Activated T-cell treated with anti-CD3 and anti-CD28 coated beads, Interleukin-2, amount 50 U/mL, for 72 hours (primary cell): ENCODE results near the gene ERCC6L. TPM values are rescaled to one million over a fixed set of nuclear protein-coding genes. Genes with fewer than 3 reads are reported as not detected.

Experiments
- ATAC-seq, 2 donors: fragments of 150-1000 bp; cut with Tn5 transposase; replicated peaks in 1 of 2; 2 replicates each; pipeline ENCODE4 v1.10.0; 2021; ENCODE audit warnings: moderate library complexity in 2 of 2, mild to moderate bottlenecking in 1 of 2
- DNase-seq, 2 donors: peaks; one replicate each; pipeline ENCODE4 v3.0.0; 2021 to 2022; ENCODE audit warnings: mixed read lengths in 1 of 2
- H3K27ac Mint-ChIP-seq: one replicate; pipeline ENCODE4 v1.8.0; 2022; ENCODE audit warnings: mild to moderate bottlenecking, moderate library complexity, mixed read lengths
- H3K27me3 Mint-ChIP-seq: one replicate; pipeline ENCODE4 v1.8.0; 2022; ENCODE audit warnings: low read depth, mixed read lengths
- H3K36me3 Mint-ChIP-seq, 2 donors: one replicate each; pipeline ENCODE4 v1.8.0; 2022; ENCODE audit warnings: mixed read lengths in 2 of 2, mild to moderate bottlenecking in 1 of 2; ENCODE audit not compliant: insufficient read depth in 2 of 2
- H3K4me1 Mint-ChIP-seq: one replicate; pipeline ENCODE4 v1.8.0; 2022; ENCODE audit warnings: low read depth, mixed read lengths
- H3K4me3 Mint-ChIP-seq, 2 donors: one replicate each; pipeline ENCODE4 v1.8.0; 2022; ENCODE audit warnings: mild to moderate bottlenecking in 2 of 2, mixed read lengths in 2 of 2, moderate library complexity in 2 of 2
- H3K9me3 Mint-ChIP-seq, 2 donors: one replicate each; pipeline ENCODE4 v1.8.0; 2022; ENCODE audit warnings: mixed read lengths in 2 of 2
- total RNA-seq, 2 donors: library from RNA; stranded (reverse); gene quantifications; one replicate each; pipeline ENCODE4 v1.2.3, GENCODE V29; 2022

The ERCC6L gene, protein sequence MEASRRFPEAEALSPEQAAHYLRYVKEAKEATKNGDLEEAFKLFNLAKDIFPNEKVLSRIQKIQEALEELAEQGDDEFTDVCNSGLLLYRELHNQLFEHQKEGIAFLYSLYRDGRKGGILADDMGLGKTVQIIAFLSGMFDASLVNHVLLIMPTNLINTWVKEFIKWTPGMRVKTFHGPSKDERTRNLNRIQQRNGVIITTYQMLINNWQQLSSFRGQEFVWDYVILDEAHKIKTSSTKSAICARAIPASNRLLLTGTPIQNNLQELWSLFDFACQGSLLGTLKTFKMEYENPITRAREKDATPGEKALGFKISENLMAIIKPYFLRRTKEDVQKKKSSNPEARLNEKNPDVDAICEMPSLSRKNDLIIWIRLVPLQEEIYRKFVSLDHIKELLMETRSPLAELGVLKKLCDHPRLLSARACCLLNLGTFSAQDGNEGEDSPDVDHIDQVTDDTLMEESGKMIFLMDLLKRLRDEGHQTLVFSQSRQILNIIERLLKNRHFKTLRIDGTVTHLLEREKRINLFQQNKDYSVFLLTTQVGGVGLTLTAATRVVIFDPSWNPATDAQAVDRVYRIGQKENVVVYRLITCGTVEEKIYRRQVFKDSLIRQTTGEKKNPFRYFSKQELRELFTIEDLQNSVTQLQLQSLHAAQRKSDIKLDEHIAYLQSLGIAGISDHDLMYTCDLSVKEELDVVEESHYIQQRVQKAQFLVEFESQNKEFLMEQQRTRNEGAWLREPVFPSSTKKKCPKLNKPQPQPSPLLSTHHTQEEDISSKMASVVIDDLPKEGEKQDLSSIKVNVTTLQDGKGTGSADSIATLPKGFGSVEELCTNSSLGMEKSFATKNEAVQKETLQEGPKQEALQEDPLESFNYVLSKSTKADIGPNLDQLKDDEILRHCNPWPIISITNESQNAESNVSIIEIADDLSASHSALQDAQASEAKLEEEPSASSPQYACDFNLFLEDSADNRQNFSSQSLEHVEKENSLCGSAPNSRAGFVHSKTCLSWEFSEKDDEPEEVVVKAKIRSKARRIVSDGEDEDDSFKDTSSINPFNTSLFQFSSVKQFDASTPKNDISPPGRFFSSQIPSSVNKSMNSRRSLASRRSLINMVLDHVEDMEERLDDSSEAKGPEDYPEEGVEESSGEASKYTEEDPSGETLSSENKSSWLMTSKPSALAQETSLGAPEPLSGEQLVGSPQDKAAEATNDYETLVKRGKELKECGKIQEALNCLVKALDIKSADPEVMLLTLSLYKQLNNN
- 1 to 10 TPM; 5.4 to 6.5 TPM for total RNA-seq

DNA sequence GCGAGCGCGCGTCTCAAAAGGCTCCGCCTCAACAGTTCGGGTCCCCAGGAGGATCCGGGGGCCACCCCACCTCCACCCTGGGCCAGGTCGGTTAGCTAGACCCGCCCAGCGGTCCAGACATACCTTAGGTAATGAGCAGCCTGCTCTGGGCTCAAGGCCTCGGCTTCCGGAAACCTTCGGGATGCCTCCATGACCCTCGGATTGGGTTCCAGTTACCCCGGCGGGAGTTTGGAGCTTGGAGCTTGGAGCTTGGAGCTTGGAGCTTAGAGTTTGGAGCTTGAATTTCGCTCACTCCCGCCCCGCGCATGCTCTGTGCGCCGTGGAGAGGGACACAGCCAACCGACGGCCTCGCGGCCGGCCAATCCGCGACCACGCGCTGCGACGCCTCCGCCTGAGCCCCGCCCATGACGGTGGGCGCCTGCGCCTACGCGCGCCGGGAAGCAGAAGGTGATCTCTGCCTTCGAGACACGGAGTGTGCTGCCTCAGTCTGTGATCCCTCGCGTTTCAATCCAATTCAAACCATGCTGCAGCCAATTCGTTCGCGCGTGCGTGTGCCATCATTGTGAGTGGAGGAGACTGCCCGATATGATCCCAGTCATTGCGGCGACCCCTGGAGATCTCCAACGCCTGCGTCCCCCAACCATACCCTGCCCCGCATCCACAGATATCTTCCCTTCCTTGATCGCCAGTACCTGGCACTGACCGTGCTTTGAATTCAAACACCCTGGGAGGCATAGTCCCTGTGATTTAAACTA is at the start of gene ERCC6L:
ERCC6L (minus strand) TSS at position 307 of the 755 bp plus-strand sequence; CDS start at position 191, 116 bp downstream.
- peak within 1 kb of the TSS; percentile 87 for H3K4me3 Mint-ChIP-seq
- H3K36me3 Mint-ChIP-seq: peaks cover 0 to 4% of the 10 kb centered on the region in 2 donors
- peaks cover 10% of the 10 kb centered on the region for H3K27me3 Mint-ChIP-seq
- ATAC-seq (peak; percentile 98 to 99), DNase-seq (peak; percentile 87 to 89)
- H3K4me1 Mint-ChIP-seq: peaks cover 23% of the 10 kb centered on the region
- H3K9me3 Mint-ChIP-seq: no peaks in the 10 kb centered on the region
- peak within 1 kb of the TSS; percentile 79 for H3K27ac Mint-ChIP-seq

DNA sequence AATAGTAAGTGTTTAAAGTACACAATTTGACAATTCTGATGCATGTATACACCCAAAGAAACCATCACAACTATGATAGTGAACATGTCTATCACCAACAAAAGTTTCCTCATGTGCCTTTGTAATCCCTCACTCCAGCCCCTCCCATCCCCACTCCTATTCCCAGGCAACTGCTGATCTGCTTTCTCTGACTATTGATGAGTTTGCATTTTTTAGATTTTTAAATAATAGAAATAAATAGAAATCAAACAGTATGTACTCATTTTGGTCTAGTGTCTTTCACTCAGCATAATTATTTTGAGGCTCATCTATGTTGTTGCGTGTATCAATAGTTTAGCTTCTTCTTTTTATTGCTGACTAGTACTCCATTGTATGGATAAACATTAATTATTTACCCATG is 43.5 kb upstream of the ERCC6L start:
- H3K9me3 Mint-ChIP-seq: no peaks in the 10 kb centered on the region
- H3K27ac Mint-ChIP-seq: no peak overlapping the region
- ATAC-seq: no peak
- H3K36me3 Mint-ChIP-seq: no peaks in the 10 kb centered on the region
- DNase-seq: no peak
- H3K4me3 Mint-ChIP-seq: no peak overlapping the region
- H3K4me1 Mint-ChIP-seq: peaks cover 7% of the 10 kb centered on the region
- peaks cover 42% of the 10 kb centered on the region for H3K27me3 Mint-ChIP-seq

DNA sequence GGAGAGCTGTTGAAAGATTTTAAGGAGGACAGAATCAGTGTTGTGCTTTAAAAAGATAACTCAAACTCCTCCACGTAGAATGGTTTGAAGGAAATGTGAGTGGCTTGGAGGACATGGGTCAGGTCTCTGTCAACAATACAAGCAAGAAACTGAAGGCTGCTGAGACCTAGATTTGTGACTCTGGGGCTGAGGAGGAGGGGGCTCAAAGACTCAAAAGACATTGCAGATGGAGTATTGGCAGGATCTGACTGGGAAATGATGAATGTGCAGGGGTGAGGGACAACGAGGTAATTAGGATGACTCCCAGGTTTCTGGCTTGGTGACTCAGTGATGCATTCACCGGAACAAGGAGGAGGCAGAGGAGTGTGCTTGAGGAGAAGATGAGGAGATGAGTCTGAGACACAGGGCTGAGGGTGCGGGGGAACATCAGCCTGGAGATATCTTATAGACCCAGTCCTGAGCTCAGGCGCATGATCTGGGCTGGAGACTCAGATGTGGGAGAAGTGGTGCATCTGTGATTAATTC is 41.6 kb upstream of the ERCC6L start:
- Mint-ChIP-seq H3K4me3 (no peak overlapping the region), H3K27me3 (peaks cover 39% of the 10 kb centered on the region), H3K9me3 (no peaks in the 10 kb centered on the region), H3K27ac (no peak overlapping the region), H3K36me3 (peaks cover 6 to 7% of the 10 kb centered on the region in 2 donors), H3K4me1 (peaks cover 17% of the 10 kb centered on the region)
- no peak for ATAC-seq
- no peak for DNase-seq

DNA sequence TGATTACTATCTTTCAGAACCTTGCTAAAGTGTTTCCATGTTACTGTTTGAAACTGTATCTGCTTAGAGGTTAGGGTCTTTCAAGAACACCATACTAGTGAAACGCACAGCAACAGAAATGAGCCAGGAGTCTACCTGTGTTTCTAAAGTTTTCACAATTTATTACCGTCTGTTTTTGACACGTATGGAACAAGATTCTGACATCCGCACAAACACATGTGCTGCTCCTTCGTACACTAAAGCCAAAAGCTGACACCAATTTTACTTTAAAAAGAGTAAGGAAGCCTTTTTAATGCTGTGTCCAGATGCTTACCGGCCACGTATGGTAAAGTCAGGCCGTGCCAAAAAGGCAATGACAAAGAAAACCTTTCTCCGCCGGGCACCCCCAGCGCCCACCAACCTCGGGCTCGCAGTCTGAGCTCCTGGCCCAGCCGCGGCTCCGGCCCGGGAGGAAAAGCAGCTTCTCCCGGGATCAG is 37.7 kb upstream of the ERCC6L start:
- peaks cover 56% of the 10 kb centered on the region for H3K4me1 Mint-ChIP-seq
- H3K27me3 Mint-ChIP-seq: peaks cover 22% of the 10 kb centered on the region
- peak overlapping the region; percentile 89 to 93 for H3K4me3 Mint-ChIP-seq
- no peak for ATAC-seq
- no peak for DNase-seq
- H3K36me3 Mint-ChIP-seq: peaks cover 26 to 42% of the 10 kb centered on the region in 2 donors
- H3K9me3 Mint-ChIP-seq: no peaks in the 10 kb centered on the region
- peak overlapping the region; percentile 98 for H3K27ac Mint-ChIP-seq

DNA sequence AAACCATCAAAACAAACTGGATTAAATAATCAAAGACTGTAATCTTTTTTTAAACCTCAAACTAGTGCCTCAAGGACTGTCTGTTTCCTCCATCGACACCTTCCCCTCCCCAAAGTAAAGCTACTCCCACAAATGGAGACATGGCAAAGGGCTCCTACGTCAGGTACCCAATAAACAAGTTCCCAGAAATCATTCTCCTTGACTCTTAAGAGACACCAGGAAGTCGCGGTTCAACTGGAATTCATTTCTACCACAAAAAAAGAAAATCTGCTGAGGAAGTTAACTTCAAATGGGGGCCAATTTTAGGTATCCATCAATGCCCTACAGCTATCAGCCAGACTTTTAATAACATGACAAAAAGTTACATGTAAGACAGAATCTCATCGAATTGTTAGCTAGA is 35.7 kb upstream of the ERCC6L start:
- peak overlapping the region; percentile 98 for H3K27ac Mint-ChIP-seq
- ATAC-seq: no peak
- H3K27me3 Mint-ChIP-seq: peaks cover 10% of the 10 kb centered on the region
- no peaks in the 10 kb centered on the region for H3K9me3 Mint-ChIP-seq
- DNase-seq: no peak
- peak overlapping the region; percentile 89 to 93 for H3K4me3 Mint-ChIP-seq
- peaks cover 72% of the 10 kb centered on the region for H3K4me1 Mint-ChIP-seq
- peaks cover 27 to 48% of the 10 kb centered on the region in 2 donors for H3K36me3 Mint-ChIP-seq

DNA sequence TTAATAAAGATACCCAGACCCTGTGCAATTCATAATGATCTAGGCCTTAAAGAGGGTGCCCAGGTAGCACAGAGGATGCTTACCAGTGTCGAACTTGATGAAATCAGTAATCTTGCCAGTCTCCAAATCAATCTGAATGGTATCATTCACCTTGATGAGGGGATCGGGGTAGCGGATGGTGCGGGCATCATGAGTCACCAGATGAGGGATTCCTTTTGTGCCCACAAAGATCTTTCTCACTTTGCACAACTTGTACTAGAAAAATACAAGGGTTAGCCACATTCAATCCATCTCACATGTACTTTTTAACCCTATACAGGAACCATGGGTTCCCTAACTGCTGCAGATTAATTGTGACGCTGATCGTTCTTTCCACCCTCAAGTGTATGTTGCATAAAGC is 34.9 kb upstream of the ERCC6L start:
- peak; percentile 33 to 56 for DNase-seq
- ATAC-seq: peak; percentile 5 to 42
- H3K9me3 Mint-ChIP-seq: no peaks in the 10 kb centered on the region
- peaks cover 78% of the 10 kb centered on the region for H3K4me1 Mint-ChIP-seq
- peaks cover 27 to 53% of the 10 kb centered on the region in 2 donors for H3K36me3 Mint-ChIP-seq
- H3K4me3 Mint-ChIP-seq: peak overlapping the region; percentile 89 to 93
- H3K27ac Mint-ChIP-seq: peak overlapping the region; percentile 98
- peaks cover 1% of the 10 kb centered on the region for H3K27me3 Mint-ChIP-seq

DNA sequence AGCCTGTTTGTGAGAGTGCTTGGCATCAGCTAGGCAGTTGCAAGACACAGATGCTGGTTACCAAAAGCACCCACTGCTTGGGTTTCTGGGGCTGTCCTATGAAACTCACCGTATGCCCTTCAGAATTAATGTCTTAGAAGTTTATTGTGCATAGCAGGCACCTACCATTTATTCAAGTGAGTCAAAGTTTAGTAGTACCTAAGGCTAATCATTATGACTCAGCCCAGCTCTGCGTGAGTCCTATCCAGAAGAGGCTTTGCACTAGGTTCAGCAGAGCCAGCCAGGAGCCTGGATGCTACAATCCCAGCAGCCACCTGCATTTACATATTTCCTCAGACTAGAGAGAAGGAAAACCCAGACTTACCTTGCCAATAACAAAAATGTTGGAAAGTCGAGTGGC is 34.0 kb upstream of the ERCC6L start:
- Mint-ChIP-seq H3K4me3 (peak overlapping the region; percentile 38 to 89), H3K4me1 (peaks cover 74% of the 10 kb centered on the region), H3K27me3 (no peaks in the 10 kb centered on the region), H3K27ac (peak overlapping the region; percentile 82), H3K36me3 (peaks cover 29 to 58% of the 10 kb centered on the region in 2 donors), H3K9me3 (no peaks in the 10 kb centered on the region)
- DNase-seq: peak in 1 of 2 donors; percentile 23
- ATAC-seq: peak; percentile 47 to 54

DNA sequence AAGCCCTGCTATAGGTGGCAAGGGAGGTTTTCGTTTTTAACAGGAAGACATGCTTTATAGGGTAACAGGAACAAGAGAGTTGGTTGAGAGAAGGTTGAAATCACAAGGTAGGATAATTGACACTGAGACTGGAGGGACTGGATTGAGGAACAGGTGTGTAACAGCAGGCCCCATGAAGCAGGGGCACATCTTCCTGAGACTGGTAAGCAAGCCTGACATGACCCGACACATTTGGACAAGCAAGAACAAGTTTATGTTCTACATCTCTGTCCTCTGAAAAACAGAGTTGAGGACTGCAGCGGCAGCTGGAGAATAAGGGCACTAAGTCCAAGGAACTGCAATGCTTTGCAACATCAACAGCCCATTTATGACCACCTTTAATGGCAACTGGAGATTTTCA is 33.0 kb upstream of the ERCC6L start:
- ATAC-seq: no peak
- Mint-ChIP-seq H3K9me3 (no peaks in the 10 kb centered on the region), H3K27ac (peak overlapping the region; percentile 82), H3K4me1 (peaks cover 67% of the 10 kb centered on the region), H3K36me3 (peaks cover 30 to 59% of the 10 kb centered on the region in 2 donors), H3K27me3 (no peaks in the 10 kb centered on the region), H3K4me3 (peak overlapping the region in 1 of 2 donors; percentile 1)
- DNase-seq: no peak

DNA sequence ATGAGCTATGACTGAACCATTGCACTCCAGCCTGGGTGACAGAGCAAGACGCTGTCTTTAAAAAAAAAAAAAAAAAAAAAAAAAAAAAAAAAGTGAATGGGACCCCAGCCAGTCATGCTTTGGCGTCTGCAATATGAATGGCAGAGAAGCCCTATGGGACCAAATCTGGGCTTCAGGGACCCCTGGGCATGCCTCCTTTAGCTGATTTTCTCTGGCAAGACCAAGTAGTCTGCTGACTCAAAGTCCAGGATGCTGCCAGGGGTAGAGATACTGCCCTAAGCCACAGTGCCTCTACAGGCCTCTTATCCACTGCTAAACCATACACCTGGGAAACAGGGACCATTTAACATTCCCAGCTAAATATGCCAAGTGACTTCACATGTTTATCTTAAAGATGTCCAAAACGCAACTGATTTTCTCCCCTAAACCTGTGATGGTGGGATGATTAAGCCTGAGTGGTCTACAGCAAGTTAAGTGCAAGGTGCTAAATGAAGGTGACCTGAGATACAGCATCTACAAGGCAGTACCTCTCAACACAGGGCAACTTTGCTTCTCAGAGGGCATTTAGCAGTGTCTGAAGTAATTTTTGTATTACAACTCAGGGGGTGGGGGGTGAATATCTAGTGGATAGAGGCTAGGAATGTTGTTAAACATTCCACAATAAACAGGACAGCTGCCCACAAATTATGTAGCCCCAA is 32.4 kb upstream of the ERCC6L start:
- Mint-ChIP-seq H3K27me3 (no peaks in the 10 kb centered on the region), H3K4me1 (peaks cover 67% of the 10 kb centered on the region), H3K36me3 (peaks cover 29 to 61% of the 10 kb centered on the region in 2 donors), H3K27ac (peak overlapping the region; percentile 82), H3K4me3 (peak overlapping the region in 1 of 2 donors; percentile 1), H3K9me3 (no peaks in the 10 kb centered on the region)
- no peak for ATAC-seq
- no peak for DNase-seq

DNA sequence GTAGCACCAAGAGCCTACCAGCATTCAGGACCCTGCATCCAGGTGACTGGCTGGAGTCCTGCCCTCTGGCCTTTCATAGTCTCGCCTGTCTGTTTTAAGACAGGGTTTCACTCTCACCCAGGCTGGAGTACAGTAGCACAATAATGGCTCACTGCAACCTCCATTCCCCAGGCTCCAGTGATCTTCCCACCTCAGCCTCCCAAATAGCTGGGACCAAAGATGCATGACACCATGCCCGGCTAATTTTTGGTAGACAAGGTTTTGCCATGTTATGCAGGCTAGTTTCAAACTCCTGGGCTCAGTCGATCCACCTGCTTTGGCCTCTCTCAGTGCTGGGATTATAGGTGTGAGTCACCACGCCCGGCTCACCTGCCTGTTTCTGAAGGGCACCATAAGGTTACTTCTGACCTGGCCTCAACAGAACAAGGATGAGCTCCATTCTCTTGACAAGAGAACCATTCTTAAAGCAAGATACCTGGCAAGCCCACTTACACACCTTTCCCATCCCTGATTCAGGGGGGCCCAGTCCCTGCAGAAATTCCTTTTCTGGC is 31.6 kb upstream of the ERCC6L start:
- no peaks in the 10 kb centered on the region for H3K9me3 Mint-ChIP-seq
- H3K27ac Mint-ChIP-seq: no peak overlapping the region
- DNase-seq: no peak
- peak in 1 of 2 donors; percentile 10 for ATAC-seq
- H3K36me3 Mint-ChIP-seq: peaks cover 24 to 55% of the 10 kb centered on the region in 2 donors
- no peak overlapping the region for H3K4me3 Mint-ChIP-seq
- no peaks in the 10 kb centered on the region for H3K27me3 Mint-ChIP-seq
- H3K4me1 Mint-ChIP-seq: peaks cover 61% of the 10 kb centered on the region

DNA sequence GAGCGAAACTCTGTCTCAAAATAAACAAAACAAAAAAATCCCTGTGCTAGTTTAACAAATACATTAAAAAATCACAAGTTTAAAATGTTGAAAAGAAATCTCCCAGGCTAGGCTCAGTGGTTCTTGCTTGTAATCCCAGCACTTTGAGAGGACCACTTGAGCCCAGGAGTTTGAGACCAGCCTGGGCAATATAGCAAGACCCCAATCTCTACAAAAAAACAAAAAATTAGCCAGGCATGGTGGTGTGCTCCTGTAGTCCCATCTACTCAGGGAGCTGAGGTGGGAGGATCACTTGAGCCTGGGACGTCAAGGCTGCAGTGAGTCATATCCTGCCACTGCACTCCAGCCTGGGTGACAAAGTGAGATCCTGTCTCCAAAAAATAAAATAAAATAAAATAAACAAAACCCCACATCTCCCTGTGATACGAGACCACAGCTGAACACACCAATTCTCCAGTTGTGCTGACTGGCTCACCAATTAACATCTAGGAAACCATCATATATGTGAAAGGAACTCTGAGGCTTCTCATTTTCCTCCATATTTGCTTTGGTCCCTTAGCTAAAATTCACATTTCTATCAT is 30.9 kb upstream of the ERCC6L start:
- Mint-ChIP-seq H3K9me3 (no peaks in the 10 kb centered on the region), H3K4me3 (no peak overlapping the region), H3K27ac (peak overlapping the region; percentile 68)

More for the DNA sequence above, 30.9 kb upstream of the ERCC6L start:
- peaks cover 54% of the 10 kb centered on the region for H3K4me1 Mint-ChIP-seq
- peak; percentile 50 to 55 for ATAC-seq
- H3K27me3 Mint-ChIP-seq: no peaks in the 10 kb centered on the region
- peaks cover 20 to 50% of the 10 kb centered on the region in 2 donors for H3K36me3 Mint-ChIP-seq
- DNase-seq: peak in 1 of 2 donors; percentile 33
